Measurements from ENCODE around the gene ARX.

- TF ChIP-seq, protein P1, sequence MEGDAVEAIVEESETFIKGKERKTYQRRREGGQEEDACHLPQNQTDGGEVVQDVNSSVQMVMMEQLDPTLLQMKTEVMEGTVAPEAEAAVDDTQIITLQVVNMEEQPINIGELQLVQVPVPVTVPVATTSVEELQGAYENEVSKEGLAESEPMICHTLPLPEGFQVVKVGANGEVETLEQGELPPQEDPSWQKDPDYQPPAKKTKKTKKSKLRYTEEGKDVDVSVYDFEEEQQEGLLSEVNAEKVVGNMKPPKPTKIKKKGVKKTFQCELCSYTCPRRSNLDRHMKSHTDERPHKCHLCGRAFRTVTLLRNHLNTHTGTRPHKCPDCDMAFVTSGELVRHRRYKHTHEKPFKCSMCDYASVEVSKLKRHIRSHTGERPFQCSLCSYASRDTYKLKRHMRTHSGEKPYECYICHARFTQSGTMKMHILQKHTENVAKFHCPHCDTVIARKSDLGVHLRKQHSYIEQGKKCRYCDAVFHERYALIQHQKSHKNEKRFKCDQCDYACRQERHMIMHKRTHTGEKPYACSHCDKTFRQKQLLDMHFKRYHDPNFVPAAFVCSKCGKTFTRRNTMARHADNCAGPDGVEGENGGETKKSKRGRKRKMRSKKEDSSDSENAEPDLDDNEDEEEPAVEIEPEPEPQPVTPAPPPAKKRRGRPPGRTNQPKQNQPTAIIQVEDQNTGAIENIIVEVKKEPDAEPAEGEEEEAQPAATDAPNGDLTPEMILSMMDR (IDR thresholded peaks at IDR 0.05; ENCODE audit: poor library complexity, severe bottlenecking): no peak
- TF ChIP-seq, protein P2, sequence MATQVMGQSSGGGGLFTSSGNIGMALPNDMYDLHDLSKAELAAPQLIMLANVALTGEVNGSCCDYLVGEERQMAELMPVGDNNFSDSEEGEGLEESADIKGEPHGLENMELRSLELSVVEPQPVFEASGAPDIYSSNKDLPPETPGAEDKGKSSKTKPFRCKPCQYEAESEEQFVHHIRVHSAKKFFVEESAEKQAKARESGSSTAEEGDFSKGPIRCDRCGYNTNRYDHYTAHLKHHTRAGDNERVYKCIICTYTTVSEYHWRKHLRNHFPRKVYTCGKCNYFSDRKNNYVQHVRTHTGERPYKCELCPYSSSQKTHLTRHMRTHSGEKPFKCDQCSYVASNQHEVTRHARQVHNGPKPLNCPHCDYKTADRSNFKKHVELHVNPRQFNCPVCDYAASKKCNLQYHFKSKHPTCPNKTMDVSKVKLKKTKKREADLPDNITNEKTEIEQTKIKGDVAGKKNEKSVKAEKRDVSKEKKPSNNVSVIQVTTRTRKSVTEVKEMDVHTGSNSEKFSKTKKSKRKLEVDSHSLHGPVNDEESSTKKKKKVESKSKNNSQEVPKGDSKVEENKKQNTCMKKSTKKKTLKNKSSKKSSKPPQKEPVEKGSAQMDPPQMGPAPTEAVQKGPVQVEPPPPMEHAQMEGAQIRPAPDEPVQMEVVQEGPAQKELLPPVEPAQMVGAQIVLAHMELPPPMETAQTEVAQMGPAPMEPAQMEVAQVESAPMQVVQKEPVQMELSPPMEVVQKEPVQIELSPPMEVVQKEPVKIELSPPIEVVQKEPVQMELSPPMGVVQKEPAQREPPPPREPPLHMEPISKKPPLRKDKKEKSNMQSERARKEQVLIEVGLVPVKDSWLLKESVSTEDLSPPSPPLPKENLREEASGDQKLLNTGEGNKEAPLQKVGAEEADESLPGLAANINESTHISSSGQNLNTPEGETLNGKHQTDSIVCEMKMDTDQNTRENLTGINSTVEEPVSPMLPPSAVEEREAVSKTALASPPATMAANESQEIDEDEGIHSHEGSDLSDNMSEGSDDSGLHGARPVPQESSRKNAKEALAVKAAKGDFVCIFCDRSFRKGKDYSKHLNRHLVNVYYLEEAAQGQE (IDR thresholded peaks at IDR 0.05; ENCODE audit: borderline replicate concordance): no peak
- TF ChIP-seq EZH2 (IDR thresholded peaks at IDR 0.05; ENCODE audit: borderline replicate concordance, insufficient read depth, low read length, poor library complexity, severe bottlenecking) (no peak), TAF1 (IDR thresholded peaks at IDR 0.05; ENCODE audit: low read depth) (no peak), MXI1 (conservative IDR thresholded peaks at IDR 0.05; ENCODE audit: poor library complexity, severe bottlenecking) (no peak)
Observed at GRCh38 chrX:25012793-25013631, 2.8 kb downstream of the ARX start.

All from neural cell (in vitro differentiated cells).